K562 (cell line): ENCODE measurements around the gene ZBTB2. TPM values are rescaled to one million over a fixed set of nuclear protein-coding genes. Genes with fewer than 3 reads are reported as not detected.

Experiments used
- FOXA3 ChIP-seq, 2 experiments: fragments of 450-650 bp in 1 of 2; sonication (generic) in 1 of 2; formaldehyde crosslinking; IDR thresholded peaks in 1 of 2; conservative IDR thresholded peaks in 1 of 2; 2 replicates each; pipeline versions ENCODE4 v1.4.0 to v1.8.0; 2020 to 2022; ENCODE audit warnings: mild to moderate bottlenecking in 2 of 2, missing genetic modification reagents in 1 of 2
- HIVEP1 ChIP-seq: fragments of 250-450 bp; sonication (Bioruptor Pico); IDR thresholded peaks from 2 replicates; pipeline ENCODE4 v1.4.0; 2020; ENCODE audit warnings: mild to moderate bottlenecking
- HNRNPUL1 ChIP-seq: fragments of 200-400 bp; formaldehyde crosslinking; IDR thresholded peaks from 2 replicates; pipeline ENCODE4 v1.6.1; 2017; ENCODE audit warnings: low read length
- NFE2L1 ChIP-seq: fragments of 450-650 bp; IDR thresholded peaks from 2 replicates; pipeline ENCODE4 v1.6.1; 2016; ENCODE audit warnings: missing genetic modification characterization, low read depth, mild to moderate bottlenecking, missing compliant biosample characterization, moderate library complexity, borderline replicate concordance
- PTTG1 ChIP-seq: fragments of 450-650 bp; IDR thresholded peaks from 2 replicates; pipeline ENCODE4 v1.6.1; 2016; ENCODE audit warnings: low read depth, mild to moderate bottlenecking, missing genetic modification characterization, missing compliant biosample characterization
- SMAD3 ChIP-seq: fragments of 450-650 bp; formaldehyde crosslinking; conservative IDR thresholded peaks from 2 replicates; pipeline ENCODE4 v1.4.0; 2020; ENCODE audit warnings: mild to moderate bottlenecking
- XRCC4 ChIP-seq: IDR thresholded peaks from one replicate; pipeline ENCODE4 v1.6.1; 2011; ENCODE audit not compliant: insufficient read depth, insufficient read length; ENCODE audit errors: extremely low read depth
- polyA plus RNA-seq, 8 experiments: library from polyadenylated mRNA; depleted of rRNA in 4 of 8; stranded (reverse) in 5 of 8; unstranded in 3 of 8; fragments of >200 nt; fragmentation: Nextera tagmentation in 2 of 8; fragmentation: Illumina TruSeq in 1 of 8; extraction: Ambion mirVana in 2 of 8; extraction: Trizol in 1 of 8; gene quantifications; 2 replicates each; pipeline versions ENCODE4 v1.2.1 to v1.2.3, GENCODE V29; 2011 to 2014; ENCODE audit warnings: inconsistent platforms in 1 of 8, missing spikeins in 1 of 8
- total RNA-seq, 7 experiments: library from RNA; depleted of rRNA in 6 of 7; stranded (reverse); fragments of >200 nt in 6 of 7; fragmentation: Illumina TruSeq in 2 of 7; extraction: Trizol in 2 of 7; gene quantifications; 2 replicates each; pipeline versions ENCODE4 v1.2.1 to v1.2.3, GENCODE V29; 2011 to 2021; ENCODE audit warnings: low replicate concordance in 1 of 7
- TF ChIP-seq, protein P1 (sequence below): fragments of 450-650 bp; IDR thresholded peaks from 2 replicates; pipeline ENCODE4 v1.6.1; 2016; ENCODE audit warnings: low read depth
- TF ChIP-seq, protein P2 (sequence below): sonication (generic); formaldehyde crosslinking; IDR thresholded peaks from 2 replicates; pipeline ENCODE4 v1.8.0; 2022; ENCODE audit warnings: mild to moderate bottlenecking, missing genetic modification reagents
- TF ChIP-seq, protein P3 (sequence below): sonication (generic); formaldehyde crosslinking; IDR thresholded peaks from 2 replicates; pipeline ENCODE4 v1.8.0; 2023; ENCODE audit warnings: mild to moderate bottlenecking, missing genetic modification reagents

ZBTB2 gene
- total and polyA plus RNA-seq, 9 of the 15 experiments (the other 6 are each of a cell fraction or from before 2014, with no cell fraction given), result 5.1 to 26.2 (median 16.4) TPM

DNA sequence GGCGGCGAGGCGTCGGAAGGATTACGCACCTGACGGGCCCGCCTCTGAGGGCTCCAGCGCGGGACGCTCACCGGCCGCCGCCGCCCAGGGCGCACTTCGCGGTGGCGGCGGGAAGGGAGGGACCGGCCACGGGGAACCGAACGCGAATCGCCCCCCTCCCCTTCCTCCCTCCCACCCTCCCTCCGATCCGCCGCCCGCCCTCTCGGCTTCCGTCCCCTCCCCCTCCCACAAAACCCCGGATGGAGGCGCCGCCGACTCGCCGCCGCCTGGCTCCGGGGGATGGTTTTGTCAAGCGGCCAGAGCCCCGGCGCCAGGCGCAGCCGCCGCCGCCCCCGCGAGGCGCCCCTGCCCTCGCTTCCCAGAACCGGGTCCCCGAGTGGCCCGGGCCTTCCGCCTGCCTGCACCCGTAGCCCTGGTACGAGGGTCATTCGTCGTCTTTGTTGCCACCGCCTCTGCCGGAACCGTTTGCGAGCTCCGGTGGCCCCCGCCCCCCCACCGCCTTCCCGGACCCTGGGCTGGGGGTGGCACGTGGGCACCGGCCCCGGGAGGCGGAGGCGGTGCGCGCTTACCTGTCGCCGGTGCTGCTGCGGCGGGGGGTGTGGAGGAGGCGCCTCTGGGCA is 398 bp downstream of the ZBTB2 start (continued):
- TF ChIP-seq, protein P1, sequence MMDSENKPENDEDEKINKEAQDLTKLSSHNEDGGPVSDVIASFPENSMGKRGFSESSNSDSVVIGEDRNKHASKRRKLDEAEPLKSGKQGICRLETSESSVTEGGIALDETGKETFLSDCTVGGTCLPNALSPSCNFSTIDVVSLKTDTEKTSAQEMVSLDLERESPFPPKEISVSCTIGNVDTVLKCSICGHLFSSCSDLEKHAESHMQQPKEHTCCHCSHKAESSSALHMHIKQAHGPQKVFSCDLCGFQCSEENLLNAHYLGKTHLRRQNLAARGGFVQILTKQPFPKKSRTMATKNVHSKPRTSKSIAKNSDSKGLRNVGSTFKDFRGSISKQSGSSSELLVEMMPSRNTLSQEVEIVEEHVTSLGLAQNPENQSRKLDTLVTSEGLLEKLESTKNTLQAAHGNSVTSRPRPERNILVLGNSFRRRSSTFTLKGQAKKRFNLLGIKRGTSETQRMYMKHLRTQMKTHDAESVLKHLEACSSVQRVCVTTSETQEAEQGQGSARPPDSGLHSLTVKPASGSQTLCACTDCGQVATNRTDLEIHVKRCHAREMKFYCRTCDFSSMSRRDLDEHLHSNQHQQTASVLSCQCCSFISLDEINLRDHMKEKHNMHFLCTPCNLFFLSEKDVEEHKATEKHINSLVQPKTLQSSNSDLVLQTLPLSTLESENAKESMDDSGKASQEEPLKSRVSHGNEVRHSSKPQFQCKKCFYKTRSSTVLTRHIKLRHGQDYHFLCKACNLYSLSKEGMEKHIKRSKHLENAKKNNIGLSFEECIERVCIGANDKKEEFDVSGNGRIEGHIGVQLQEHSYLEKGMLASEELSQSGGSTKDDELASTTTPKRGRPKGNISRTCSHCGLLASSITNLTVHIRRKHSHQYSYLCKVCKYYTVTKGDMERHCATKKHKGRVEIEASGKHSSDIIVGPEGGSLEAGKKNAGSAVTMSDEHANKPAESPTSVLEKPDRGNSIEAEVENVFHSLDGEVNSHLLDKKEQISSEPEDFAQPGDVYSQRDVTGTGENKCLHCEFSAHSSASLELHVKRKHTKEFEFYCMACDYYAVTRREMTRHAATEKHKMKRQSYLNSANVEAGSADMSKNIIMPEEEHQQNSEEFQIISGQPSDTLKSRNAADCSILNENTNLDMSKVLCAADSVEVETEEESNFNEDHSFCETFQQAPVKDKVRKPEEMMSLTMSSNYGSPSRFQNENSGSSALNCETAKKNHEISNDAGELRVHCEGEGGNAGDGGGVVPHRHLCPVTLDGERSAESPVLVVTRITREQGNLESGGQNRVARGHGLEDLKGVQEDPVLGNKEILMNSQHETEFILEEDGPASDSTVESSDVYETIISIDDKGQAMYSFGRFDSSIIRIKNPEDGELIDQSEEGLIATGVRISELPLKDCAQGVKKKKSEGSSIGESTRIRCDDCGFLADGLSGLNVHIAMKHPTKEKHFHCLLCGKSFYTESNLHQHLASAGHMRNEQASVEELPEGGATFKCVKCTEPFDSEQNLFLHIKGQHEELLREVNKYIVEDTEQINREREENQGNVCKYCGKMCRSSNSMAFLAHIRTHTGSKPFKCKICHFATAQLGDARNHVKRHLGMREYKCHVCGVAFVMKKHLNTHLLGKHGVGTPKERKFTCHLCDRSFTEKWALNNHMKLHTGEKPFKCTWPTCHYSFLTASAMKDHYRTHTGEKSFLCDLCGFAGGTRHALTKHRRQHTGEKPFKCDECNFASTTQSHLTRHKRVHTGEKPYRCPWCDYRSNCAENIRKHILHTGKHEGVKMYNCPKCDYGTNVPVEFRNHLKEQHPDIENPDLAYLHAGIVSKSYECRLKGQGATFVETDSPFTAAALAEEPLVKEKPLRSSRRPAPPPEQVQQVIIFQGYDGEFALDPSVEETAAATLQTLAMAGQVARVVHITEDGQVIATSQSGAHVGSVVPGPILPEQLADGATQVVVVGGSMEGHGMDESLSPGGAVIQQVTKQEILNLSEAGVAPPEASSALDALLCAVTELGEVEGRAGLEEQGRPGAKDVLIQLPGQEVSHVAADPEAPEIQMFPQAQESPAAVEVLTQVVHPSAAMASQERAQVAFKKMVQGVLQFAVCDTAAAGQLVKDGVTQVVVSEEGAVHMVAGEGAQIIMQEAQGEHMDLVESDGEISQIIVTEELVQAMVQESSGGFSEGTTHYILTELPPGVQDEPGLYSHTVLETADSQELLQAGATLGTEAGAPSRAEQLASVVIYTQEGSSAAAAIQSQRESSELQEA, result peak; percentile 77
- TF ChIP-seq FOXA3 (CRISPR knock-in tag; conservative IDR thresholded peaks at IDR 0.05 in 1 of 2, IDR thresholded peaks at IDR 0.05 in 1 of 2) (no peak), PTTG1 (no peak), HIVEP1 (CRISPR knock-in tag) (no peak), NFE2L1 (tag) (no peak), SMAD3 (no peak), XRCC4 (no peak), HNRNPUL1 (no peak)
- TF ChIP-seq, protein P2, sequence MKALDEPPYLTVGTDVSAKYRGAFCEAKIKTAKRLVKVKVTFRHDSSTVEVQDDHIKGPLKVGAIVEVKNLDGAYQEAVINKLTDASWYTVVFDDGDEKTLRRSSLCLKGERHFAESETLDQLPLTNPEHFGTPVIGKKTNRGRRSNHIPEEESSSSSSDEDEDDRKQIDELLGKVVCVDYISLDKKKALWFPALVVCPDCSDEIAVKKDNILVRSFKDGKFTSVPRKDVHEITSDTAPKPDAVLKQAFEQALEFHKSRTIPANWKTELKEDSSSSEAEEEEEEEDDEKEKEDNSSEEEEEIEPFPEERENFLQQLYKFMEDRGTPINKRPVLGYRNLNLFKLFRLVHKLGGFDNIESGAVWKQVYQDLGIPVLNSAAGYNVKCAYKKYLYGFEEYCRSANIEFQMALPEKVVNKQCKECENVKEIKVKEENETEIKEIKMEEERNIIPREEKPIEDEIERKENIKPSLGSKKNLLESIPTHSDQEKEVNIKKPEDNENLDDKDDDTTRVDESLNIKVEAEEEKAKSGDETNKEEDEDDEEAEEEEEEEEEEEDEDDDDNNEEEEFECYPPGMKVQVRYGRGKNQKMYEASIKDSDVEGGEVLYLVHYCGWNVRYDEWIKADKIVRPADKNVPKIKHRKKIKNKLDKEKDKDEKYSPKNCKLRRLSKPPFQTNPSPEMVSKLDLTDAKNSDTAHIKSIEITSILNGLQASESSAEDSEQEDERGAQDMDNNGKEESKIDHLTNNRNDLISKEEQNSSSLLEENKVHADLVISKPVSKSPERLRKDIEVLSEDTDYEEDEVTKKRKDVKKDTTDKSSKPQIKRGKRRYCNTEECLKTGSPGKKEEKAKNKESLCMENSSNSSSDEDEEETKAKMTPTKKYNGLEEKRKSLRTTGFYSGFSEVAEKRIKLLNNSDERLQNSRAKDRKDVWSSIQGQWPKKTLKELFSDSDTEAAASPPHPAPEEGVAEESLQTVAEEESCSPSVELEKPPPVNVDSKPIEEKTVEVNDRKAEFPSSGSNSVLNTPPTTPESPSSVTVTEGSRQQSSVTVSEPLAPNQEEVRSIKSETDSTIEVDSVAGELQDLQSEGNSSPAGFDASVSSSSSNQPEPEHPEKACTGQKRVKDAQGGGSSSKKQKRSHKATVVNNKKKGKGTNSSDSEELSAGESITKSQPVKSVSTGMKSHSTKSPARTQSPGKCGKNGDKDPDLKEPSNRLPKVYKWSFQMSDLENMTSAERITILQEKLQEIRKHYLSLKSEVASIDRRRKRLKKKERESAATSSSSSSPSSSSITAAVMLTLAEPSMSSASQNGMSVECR (CRISPR knock-in tag), result peak; percentile 79; the same call in 1 of the 2 replicates
- TF ChIP-seq, protein P3, sequence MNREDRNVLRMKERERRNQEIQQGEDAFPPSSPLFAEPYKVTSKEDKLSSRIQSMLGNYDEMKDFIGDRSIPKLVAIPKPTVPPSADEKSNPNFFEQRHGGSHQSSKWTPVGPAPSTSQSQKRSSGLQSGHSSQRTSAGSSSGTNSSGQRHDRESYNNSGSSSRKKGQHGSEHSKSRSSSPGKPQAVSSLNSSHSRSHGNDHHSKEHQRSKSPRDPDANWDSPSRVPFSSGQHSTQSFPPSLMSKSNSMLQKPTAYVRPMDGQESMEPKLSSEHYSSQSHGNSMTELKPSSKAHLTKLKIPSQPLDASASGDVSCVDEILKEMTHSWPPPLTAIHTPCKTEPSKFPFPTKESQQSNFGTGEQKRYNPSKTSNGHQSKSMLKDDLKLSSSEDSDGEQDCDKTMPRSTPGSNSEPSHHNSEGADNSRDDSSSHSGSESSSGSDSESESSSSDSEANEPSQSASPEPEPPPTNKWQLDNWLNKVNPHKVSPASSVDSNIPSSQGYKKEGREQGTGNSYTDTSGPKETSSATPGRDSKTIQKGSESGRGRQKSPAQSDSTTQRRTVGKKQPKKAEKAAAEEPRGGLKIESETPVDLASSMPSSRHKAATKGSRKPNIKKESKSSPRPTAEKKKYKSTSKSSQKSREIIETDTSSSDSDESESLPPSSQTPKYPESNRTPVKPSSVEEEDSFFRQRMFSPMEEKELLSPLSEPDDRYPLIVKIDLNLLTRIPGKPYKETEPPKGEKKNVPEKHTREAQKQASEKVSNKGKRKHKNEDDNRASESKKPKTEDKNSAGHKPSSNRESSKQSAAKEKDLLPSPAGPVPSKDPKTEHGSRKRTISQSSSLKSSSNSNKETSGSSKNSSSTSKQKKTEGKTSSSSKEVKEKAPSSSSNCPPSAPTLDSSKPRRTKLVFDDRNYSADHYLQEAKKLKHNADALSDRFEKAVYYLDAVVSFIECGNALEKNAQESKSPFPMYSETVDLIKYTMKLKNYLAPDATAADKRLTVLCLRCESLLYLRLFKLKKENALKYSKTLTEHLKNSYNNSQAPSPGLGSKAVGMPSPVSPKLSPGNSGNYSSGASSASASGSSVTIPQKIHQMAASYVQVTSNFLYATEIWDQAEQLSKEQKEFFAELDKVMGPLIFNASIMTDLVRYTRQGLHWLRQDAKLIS (CRISPR knock-in tag), result peak; percentile 83; the same call in 1 of the 2 replicates
